ENCODE data around the gene YBEY.

Gene YBEY

DNA sequence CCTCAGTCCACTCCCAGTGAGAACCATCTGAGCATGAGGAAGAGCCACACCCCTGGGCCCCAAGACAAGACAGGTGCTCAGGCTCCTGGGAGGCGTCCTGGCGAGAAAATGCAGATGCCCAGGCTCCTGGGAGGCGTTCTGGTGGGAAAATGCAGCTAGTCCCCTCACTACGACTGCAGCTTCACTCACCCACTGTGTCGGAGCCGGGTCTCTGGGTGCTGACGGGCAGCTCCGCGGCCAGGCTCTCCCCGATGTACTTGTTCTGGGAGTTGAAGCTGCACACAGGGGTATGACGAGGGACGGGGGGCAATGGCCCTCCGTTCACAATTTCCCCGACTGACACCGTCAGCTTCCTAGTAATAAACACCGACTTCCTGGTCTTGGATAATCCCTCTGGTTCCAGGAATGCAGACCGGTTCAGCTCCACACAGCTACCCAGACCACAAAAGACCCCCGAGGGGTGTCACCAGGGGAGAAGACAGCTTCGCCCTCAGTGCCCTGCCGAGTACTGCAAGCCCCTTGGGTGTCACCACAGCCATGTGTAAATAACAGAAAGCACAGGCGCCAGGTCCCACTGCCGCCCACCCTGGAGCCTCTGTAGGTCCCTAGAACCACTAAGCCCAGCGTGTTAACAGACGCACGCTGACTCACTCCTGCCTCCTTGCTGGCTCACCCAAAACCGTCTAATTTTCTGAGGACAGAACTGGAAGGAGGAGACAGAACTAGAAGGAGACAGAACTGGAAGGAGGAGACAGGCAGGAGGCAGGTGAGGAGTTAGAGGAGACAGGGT lies 20.2 kb upstream of the YBEY start:
- DNase-seq = no peak

DNA sequence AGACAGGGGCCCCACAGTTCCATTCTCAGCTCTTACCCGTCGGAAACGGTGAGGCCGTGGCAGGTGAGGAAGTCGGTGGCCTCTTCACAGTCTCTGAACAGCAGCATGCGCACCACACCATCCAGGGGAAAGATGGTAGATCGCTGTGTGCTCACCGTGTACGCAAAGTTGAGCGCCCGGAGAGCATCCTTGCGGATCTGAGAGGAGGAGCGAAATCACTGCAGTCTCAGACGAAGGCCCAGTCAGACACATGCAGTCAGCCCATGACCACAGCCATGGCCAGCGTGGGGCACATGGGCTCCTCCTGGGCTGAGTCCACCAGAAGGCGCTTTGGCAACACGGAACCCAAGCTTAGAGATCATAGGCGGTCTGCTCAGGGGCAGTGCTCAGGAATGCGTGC lies 19.2 kb upstream of the YBEY start:
- no peak for DNase-seq

DNA sequence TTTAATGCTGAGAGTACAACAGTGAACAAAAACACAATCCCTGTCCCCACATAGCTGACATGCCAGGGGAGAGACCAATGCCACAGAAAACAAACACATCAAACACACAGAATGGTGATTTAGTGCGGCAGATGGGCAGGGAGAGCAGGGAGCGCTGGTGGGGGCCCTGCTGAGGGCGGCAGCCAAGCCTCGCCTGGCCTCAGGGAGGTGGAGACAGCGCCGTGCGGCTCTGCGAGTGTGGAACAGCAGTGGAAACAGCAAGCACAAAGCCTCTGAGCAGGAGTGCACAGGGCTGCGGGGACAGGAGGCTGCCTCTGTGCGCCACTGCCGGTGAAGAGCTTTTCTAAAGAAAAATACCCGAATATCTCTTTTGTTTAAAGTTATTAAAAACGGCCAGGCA lies 17.8 kb upstream of the YBEY start:
- DNase-seq = no peak

DNA sequence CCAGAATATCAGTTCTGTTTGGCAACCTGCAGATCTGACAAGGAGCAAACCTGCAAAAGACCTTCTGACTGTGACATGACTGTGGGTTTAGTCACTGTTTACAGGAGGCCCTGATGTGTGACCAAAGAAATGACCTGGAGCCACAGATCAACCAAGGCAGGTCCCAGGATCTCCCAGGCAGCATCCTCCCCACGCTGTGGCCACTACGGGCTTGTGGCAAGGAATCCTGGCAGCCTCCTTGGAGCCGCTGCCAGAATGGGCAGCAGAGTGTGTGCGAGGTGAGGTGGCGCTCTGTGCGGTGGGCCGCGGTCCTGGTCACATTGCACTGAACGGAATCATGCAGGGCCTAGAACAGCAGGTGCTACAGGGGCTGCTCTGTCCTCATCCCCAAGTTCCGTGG lies 16.7 kb upstream of the YBEY start:
- DNase-seq = no peak

DNA sequence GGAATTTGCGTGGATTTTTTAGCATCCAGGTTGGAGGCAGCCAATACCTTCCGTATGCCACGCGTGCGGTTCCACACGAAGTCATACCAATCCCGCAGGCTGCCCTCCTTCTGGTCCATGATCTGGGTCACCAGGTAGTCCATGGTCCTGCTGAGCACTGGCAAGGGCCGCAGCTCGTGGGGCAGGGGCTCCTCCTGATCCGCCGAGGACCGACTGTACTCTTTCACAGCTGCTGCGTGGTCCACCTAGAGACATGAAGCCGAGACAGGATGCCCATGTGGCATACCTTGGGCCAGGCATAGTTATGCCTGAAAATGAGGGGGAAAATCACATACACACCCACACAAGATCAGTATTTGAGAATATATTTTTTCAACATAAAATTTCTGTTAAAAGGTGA lies 12.8 kb upstream of the YBEY start:
- DNase-seq = no peak

DNA sequence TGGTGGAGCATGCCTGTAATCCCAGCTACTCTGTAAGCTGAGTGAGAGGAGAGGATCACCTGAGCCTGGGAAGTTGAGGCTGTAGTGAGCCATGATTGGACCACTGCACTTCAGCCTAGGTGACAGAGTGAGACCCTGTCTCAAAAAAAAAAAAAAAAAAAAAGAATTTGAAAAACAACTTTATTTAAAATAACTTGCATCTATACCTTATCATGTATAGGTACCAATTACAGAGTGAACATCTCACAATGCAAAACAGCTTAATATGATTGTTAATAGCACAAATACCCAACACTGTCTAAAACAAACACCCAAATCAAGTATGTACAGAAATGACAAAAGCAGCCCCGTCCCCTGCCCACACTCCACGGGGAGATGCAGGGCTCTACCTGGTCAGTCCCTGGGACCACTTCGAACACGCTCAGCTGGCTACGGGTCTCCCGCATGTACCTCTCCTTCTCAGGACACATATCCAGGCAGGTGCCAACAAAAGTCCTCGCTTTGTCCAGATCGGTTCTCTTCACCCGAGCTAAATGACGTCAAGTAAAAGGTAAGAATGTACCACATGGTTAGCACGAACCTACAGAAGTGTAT lies 11.2 kb upstream of the YBEY start:
- no peak for DNase-seq

DNA sequence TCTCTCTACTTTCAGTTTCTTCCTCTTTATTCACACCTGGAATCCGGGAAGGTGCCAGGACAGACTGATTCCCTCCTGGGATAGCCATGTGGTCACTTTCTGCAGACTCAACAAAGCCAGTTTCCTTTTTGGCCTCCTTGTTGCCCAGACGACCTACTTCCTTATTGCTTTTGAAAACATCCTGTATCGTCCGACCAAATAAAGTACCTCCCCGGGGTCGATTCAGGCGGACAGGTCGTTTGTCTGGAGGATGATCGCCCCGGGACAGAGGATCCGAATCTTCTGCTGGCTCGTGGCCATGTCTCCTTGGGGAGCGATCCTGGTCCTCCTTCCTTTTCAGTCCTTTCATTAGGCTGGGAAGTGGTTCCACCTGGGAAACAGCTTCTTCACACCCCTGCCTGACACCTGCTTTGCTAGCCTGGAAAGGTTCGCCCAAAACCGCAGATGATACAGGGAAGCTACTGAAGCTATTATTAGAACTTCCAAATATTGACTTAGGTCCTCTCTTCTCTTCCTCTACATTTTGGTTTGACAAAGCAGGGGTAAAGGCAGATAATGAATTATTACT lies 2.0 kb upstream of the YBEY start:
- DNase-seq = no peak

DNA sequence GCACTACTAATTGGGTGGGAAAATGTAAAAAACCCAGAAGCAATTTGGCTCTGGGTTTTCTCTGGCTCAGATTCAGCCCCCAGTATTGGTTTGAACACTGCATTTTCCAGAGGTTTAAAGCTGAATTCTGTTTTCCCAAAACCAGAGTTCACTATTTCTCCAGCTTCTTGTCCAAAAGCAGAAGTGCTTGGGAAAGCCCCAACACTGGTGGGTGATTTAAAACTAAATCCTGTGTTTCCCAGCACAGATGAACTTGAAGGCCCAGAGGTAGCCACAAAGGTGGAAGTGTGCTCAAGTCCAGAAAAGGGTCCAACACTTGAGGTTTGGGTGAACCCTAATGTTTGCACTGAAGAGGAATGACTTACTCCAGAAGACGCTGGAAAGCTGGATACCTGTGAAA lies 1.4 kb upstream of the YBEY start:
- no peak for DNase-seq

DNA sequence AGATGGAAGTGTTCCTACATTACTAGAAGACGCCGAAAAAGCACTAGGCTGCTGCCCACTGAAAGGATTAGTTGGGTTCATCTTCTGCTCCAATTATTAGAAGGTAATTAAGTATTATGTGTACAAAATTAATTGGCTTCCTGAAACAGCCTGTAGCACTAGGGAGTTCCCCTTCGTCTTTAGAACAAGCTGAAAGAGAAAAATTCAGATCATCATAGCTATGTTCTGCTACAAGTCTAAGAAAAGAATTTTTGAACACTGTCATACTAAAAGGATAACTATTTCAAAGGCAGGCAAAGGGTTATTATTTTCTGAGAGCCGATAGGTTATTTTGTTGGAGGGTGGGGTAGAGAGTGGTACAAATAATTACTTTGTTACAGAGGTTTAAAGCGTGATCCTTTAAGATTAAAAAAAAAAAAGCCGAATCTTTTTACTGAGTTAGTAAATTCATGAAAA lies 908 bp upstream of the YBEY start, which contains the start of gene MCM3AP:
Gene MCM3AP, minus strand, starts transcription at position 406 of the 456 bp plus-strand sequence. Its CDS starts 325 bp downstream, at position 81.
- no peak for DNase-seq

DNA sequence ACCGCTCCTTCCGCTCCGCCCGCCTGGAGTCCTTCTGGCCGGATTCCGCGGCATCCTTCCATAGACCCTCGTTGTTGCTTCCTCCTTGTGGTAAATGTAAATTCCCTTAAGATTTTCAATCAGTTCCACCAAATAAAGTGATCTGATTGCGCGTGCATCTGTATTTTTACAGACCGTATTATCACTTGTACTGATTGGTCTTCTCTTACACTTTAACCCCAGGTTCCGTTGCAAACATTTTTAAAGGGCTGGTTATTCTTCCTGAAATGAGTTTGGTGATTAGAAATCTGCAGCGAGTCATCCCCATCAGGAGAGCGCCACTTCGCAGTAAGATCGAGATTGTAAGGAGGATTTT lies 483 bp downstream of the YBEY start:
- no peak for DNase-seq

DNA sequence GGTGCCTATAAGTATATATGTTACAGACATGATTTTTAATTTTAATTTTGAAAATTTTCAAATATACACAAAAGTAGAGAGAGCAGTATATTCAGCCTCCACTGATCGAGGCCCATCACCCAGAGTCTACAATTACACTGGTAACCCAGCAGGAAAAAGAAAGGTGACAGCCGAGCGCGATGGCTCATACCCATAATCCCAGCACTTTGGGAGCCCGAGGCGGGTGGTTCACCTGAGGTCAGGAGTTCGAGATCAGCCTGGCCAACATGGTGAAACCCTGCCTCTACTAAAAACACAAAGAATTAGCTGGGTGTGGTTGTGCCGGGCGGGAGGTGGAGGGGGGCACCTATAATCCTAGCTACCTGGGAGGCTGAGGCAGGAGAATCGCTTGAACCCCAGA lies 1.4 kb downstream of the YBEY start:
- no peak for DNase-seq

DNA sequence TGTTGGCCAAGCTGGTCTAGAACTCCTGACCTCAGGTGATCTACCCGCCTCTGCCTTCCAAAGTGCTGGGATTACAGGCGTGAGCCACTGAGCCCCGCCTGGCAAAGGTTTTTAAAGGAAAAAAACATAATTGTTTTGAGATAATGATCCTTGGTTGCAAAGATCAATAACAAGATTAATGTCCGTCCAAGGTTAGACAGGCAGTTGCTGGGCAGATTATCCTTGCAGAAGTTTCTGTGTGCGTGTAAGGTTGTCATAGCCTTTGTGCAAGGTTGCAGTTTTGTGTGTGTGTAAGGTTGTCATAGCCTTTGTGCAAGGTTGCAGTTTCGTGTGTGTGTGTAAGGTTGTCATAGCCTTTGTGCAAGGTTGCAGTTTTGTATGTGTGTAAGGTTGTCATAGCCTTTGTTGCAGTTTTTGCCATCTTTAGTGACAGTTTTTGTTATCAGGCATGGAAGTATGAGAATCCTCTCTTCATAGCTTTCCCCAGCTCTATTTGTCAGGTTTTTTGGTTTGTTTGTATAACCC lies 3.6 kb downstream of the YBEY start:
- no peak for DNase-seq

DNA sequence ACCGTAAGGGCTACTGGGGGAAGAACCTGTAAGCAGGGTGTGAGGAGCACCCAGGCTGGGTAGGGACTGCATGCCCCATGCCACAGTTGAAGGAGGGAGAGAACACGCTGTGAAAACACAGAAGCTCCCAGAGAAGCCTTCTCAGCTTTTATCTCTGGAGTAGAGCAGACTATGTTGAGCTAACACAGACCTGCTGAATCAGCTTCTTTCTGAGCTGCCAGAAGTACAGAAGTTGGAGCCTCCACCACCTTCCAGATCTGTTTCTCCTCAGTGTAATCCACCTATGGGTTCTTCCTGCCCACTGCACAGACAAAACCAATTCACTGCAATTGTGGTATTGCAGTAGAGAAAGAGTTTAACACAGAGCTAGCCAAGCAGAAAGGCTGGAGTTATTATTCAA lies 5.4 kb downstream of the YBEY start:
- no peak for DNase-seq

DNA sequence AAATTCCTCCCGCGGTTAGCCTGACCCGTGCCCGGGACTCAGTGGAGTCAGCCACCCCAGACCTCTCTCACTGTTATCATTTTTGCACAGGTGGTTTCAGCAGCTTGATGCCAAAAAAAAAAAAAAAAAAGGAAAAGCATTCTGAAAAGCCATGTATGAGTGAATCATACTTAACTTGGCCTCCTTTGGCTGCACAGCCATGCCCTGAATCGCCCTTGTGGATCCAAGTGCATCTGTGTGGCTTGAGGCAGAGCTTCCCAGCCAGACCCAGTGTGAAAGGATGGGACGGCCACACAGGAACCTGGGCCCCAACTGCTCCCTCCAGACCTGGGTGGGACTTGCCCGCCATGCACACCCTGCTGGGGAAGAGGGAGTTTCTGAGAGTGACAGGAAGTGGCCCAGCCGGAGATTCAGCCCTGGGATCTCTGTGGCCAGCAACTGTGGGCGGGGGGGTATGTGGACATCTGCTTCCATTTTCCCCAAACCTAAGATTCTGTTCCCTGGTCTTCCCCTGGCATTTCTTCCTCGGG lies 8.6 kb downstream of the YBEY start:
- no peak for DNase-seq

DNA sequence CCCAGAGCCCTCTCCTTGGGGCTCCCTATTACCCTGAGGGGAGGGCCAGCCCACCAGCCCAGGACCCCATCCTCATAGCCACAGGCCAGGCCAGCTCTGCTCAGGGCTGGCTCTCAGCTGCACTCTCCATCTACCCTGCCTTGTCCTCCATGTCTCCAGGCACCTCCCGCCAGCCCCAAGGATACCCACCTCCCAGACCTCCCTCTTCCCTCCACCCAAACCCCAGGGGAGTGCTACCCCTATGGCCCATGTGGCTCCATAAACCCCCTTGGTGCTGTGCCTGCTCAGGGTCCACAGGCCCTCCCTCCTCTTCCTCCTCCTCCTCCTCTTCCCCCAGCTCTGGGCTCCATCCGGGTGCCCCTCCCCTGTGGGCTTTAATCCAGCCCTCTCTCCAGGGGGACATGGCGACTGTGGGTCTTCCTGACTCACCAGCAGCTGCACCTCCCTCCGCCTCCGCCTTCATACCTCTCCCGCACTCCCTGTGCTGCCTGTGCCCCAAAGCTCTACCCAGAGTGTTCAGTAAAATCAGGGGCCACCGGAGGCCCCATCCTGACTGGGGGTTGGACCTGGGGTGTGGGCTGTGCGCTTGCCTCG lies 9.1 kb downstream of the YBEY start:
- no peak for DNase-seq

DNA sequence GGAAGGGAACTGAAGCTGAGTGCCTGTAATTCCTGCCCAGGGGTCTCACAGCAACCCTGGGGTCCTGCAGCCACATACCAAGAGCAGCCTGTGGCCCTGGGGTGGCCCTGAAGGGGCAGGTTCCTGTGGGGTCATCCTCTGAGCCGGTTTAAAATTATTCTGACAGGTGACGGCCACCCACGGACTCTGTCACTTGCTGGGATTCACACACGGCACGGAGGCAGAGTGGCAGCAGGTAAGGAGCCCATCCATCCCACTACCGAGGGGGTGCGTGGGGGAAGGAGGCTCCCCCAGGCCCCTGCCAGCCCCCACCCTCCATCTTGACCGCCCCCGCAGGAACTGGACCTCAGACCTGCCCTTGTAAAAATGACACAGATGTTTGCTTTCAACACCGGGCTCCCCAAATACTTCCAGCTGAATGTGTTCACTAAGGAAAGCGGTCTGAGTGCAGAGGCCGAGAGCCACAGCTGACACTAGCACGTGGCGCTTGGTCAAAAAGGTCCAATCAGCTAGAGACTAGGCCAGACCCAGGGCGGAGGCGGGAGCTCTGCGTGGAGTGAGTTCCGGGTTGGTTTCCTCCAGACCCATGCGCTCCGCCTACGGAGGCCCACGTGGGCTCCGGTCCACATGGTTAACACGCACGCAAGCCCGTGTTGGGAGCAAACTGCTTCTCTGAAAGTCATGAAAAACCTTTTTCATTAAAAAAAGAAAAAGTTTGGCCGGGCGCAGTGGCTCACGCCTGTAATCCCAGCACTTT lies 10.0 kb downstream of the YBEY start:
- no peak for DNase-seq

DNA sequence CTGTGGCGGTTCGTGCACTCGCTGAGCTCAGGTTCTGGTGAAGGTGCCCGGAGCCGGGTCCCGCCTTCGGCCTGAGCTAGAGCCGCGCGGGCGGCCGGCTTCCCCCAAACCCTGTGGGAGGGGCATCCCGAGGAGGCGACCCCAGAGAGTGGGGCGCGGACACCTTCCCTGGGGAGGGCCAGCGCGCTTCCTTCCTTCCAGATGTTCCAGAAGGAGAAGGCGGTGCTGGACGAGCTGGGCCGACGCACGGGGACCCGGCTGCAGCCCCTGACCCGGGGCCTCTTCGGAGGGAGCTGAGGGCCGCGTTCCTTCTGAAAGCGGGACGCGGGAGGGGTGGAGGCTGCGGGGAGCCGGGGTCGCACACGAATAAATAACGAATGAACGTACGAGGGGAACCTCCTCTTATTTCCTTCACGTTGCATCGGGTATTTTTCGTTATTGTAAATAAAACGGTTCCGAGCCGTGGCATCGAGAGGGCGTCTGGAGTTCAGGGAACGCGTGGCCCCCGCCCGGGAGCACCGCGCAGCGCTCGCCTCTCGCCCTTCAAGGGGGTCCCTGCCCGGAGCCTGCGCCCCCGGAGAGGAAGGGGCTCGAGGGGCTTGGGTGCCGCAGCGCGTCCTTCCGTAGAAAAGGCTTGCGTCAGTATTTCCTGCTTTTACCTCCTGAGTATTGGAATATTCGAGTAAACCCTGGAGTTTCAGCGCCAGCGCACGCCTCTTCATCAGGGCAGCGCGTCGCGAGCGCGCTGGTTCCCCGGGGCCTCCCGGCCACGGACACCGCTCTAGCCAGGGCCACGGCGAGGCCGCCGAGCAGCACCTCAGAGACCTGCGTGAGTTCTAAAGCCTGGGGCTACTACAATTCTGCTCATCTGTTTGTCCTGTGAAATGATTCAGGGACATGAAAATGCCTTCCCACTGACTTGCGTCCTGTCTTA lies 11.5 kb downstream of the YBEY start:
- DNase-seq = no peak

DNA sequence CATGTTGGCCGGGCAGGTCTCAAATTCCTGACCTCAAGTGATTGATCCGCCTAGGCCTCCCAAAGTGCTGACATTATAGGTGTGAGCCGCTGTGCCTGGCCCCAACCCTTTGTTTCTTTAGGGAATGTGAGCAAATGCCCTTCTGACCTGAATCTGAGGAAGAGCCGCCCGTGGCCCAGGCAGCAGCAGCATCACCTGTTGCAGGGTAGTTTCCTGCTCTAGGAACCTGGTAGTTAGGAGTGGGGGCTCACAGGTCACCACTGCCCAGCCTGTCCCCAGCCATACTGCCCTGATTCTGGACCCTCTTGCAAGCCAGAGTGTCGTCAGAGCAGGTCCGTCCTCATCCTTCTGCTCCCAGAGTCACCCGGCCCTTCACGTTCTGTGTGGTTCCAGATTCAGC lies 13.0 kb downstream of the YBEY start:
- no peak for DNase-seq

DNA sequence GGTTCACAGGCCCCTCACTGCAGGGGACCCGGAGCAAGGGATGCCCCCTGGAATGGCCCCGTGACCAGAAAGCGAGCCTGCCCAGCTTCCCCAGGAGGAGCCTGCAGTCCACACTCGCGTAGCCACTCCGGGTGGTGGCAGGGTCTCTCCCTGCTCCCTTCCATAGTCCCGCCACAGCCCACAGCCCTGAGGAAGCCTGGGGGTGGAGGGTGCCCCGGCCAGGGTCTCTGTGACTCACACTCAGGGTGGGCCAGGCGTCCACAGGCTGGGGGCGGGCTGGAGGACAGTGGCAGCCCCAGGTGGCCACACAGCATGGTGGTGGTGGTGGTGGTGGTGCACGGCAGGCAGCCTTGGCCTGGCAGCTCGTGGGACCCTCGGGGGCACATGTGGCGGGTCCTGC lies 15.6 kb downstream of the YBEY start:
- DNase-seq = no peak

DNA sequence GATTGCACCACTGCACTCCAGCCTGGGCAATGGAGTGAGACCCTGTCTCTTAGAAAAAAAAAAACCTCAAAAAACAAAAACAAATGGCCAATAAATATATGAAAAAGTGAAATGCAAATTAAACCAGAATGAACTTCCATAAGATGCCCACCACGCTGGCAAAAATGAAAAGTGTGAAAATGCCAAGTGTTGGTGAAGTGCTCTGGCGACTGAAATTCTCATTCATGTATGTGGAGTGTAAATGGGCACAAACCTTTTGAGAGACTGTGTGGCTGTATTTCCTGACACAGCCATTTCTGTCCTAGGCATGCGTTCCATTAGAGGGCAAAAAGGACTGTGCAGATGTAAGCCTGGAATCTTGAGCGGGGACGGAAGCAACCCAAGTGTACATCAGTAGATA lies 18.3 kb downstream of the YBEY start:
- DNase-seq = no peak

DNA sequence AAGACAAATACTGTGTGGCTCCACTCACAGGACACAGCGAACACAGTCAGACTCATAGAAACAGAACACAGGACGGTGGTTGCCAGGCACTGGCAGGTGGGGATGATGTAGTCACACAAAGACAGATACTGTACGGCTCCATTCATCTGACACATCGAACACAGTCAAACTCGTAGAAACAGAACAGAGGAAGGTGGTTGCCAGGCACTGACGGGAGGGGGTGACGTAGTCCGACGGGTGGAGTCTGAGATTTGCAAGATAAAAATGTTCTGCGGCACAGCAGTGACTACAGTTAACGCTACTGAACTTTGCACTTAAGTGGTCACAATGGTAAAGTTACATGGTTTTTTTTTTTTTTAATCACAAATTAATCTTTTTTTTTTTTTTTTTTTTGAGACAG lies 18.8 kb downstream of the YBEY start:
- no peak for DNase-seq

DNA sequence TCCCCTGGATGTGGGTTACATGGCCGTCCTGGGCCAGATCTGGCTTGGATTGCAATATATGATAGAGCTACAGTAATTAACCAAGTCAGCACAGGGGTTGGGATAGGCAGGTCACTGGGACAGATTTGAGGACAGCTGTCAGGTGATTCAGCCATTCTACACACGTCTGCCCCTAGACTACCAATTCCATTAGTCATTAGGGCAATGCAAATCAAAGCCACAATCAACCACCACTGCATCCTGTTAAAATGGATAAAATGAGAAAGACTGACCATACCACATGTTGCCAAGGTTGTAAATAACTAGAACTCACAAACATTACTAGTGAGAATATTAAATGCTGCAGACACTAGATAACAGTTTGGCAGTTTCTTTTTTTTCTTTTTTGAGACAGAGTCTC lies 21.5 kb downstream of the YBEY start:
- DNase-seq = no peak

Data from NCI-H510A (cell line).